Astrocyte of the spinal cord (primary cell): Measurements from ENCODE around the gene PHYKPL.

ENCODE experiments used
- DNase-seq: peaks from one replicate; pipeline ENCODE4 v3.0.0; 2011; ENCODE audit warnings: low read depth, low spot score
- H3K4me3 ChIP-seq: 2 replicates; pipeline ENCODE4 v1.5.1; 2011; ENCODE audit warnings: low read depth, mild to moderate bottlenecking, low read length, moderate library complexity
- in situ Hi-C: cut with HindIII; loops from 2 replicates; pipeline ENCODE4 v1.10.0; 2017; ENCODE audit warnings: low sequenced_read_pairs
- TF ChIP-seq, protein P1 (sequence below): IDR thresholded peaks from 2 replicates; pipeline ENCODE4 v1.5.1; 2012; ENCODE audit warnings: low read depth, mild to moderate bottlenecking, low read length, inconsistent platforms

PHYKPL gene

DNA sequence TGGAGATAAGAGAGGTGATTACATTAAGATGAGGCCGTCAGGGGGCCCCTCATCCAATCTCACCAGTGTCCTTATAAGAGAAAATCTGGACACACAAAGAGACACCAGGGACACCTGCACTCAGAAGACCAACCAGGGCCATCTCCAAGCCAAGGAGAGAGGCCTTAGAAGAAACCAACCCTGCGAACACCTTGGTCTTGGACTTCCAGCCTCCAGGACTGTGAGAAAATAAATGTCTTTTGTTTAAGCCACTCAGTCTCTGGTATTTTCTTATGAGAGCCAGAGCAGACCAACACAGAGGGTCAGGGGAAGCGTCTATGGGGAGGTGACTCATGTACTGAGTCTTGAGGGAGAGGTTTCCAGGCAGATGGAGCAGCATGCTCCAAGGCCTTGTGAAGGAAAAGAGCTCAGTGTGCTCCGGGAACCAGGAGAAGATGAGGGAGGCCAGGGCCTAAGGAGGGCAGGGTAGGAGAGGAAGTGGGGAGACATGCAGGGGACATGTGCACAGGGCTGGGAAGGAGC, 5.4 kb downstream of the PHYKPL start:
- H3K4me3 ChIP-seq = no peak overlapping the region
- TF ChIP-seq, protein P1, sequence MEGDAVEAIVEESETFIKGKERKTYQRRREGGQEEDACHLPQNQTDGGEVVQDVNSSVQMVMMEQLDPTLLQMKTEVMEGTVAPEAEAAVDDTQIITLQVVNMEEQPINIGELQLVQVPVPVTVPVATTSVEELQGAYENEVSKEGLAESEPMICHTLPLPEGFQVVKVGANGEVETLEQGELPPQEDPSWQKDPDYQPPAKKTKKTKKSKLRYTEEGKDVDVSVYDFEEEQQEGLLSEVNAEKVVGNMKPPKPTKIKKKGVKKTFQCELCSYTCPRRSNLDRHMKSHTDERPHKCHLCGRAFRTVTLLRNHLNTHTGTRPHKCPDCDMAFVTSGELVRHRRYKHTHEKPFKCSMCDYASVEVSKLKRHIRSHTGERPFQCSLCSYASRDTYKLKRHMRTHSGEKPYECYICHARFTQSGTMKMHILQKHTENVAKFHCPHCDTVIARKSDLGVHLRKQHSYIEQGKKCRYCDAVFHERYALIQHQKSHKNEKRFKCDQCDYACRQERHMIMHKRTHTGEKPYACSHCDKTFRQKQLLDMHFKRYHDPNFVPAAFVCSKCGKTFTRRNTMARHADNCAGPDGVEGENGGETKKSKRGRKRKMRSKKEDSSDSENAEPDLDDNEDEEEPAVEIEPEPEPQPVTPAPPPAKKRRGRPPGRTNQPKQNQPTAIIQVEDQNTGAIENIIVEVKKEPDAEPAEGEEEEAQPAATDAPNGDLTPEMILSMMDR = no peak
- DNase-seq = peak; percentile 59
- in situ Hi-C loops = no loop called here

DNA sequence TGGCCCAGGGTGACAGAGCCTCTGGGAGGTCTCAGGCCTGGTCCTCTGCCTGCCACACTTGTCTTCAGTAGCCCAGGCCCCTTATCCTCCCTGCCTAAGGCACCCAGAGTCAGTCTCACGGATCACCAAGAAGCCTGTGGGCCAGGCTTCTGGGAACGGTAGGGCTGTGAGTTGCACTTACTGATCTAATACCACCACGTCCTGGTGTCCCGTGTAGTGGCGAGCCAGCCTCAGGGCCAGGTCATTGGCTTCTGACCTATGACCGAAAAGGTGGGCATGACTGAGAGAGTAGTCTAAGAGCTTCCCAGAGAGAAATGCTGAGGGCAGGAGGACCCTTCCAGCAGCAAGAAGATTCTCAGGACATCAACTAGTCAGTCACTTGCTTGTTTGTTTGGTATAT, 7.4 kb downstream of the PHYKPL start:
- DNase-seq = no peak
- no peak overlapping the region for H3K4me3 ChIP-seq
- in situ Hi-C loops = no loop called here
- TF ChIP-seq, protein P1 = no peak

DNA sequence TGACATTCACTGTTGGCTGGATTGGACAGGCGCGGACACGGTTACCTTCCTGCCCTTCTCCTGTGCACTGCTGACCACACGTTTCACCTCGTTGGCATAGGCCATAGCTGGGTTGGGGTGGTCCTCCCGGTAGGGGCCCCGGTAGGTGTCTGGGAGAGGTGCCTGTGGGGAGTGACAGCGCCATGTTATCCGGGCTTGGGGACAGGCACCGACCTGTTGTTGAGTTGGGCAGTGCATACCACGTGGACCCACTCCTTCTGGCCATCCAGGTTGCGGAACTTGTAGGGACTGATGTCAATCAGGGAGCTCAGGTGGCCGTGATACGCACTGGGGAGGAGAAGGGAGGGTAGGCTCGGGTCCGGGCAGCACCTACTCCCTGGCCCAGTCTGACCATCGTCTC, 8.2 kb downstream of the PHYKPL start:
- in situ Hi-C loops = no loop called here
- no peak for DNase-seq
- TF ChIP-seq, protein P1 = no peak
- H3K4me3 ChIP-seq = no peak overlapping the region

DNA sequence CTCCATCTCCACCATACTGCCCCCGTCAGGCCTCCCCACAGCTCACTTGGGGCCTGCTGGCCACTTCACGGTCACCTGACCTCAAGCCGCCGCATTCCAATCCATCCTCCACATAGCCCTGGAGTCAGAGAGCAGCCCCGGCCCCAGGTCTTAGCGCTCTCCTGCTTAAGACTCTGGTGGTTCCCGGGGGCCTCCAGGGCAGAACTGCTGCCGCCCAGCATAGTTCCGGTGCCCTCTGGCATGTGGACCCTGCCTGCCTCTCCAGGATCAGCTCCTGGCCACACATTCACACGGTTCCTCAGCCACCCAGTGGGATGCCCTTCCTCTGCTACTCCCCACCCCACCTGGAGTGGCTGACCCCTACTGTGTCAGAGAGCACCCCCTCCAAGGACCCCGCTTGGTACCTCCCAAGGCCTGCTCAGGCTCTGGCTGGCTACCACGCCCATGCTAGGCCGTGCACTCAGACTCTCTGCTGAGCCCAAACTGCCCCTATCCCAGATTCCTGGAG, 8.7 kb downstream of the PHYKPL start:
- H3K4me3 ChIP-seq = no peak overlapping the region
- DNase-seq = no peak
- TF ChIP-seq, protein P1 = no peak
- in situ Hi-C loops = no loop called here

DNA sequence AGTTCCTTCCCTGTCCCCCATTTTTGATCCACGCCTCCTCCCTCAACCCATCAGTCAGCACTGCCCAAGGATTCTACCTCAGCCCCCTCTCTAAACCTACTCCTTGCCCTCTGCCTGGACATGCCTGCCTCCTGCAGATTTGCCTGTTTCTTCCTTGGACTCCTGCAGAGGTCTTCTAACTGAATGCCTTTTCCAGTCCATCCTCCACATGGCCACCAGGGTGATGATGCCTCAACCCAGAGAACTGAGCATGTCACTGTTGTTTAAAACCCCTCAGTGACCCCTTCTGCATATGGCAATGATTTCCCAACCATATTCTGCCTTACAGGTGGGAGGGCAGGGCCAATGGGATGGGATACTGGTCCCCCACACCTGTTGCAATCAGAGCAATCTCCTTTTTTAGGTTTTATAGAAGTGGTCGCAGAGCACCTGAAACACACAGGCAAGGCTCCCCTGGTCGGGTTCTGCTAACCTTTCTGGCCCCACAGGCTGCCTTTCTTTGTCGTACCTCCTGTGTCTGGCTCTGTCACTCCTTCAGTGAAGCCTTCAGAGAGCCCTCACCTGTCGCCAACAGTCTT, 9.3 kb downstream of the PHYKPL start:
- H3K4me3 ChIP-seq = no peak overlapping the region
- TF ChIP-seq, protein P1 = no peak
- in situ Hi-C loops = no loop called here
- no peak for DNase-seq

DNA sequence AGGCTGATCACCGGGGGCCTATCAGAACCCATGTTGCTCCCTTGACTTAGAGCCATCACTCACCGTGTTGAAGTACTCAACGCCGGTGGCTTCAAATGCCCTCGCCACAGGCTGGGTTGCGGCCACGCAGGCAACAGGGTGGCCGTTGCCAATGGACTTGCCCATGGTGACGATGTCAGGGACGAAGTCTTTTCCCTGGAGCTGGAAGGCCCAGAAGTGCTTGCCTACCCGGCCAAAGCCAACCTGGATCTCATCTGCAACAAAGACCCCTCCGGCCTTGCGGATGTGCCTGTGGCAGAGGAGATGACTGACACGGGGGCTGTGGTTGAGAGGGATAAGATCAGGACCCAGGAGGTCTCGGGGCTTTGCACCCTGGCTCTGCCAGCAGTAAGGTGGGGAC, 10.3 kb downstream of the PHYKPL start:
- TF ChIP-seq, protein P1 = no peak
- no peak for DNase-seq

More for the DNA sequence above, 10.3 kb downstream of the PHYKPL start:
- no peak overlapping the region for H3K4me3 ChIP-seq
- in situ Hi-C loops = no loop called here
